Panc1 (cell line): ENCODE results near the gene GJA4. TPM values are rescaled to one million over a fixed set of nuclear protein-coding genes. Genes with fewer than 3 reads are reported as not detected.

Experiments
- ATAC-seq: fragments of 200-7000 bp; cut with Tn5 transposase; 2 replicates; pipeline ENCODE4 v1.9.1; 2020; ENCODE audit warnings: mild to moderate bottlenecking, moderate library complexity
- BruUV-seq: library from RNA; stranded (reverse); fragments of 400-500 nt; replicated peaks from 2 replicates; lab custom pipeline; 2021; lab: Mats Ljungman, UMichigan
- CTCF ChIA-PET: fragments of 300-600 bp; sonication (Branson Sonifier 250); formaldehyde crosslinking; loops from one replicate; lab custom pipeline; 2022; ENCODE audit warnings: antibody characterized with exemption; lab: Charles Lee
- POLR2A ChIA-PET: fragments of 300-600 bp; sonication (Branson Sonifier 250); formaldehyde crosslinking; loops from one replicate; lab custom pipeline; 2022; ENCODE audit warnings: antibody characterized with exemption; lab: Charles Lee
- DNase-seq: peaks from one replicate; pipeline ENCODE4 v3.0.0-alpha.2; 2010; ENCODE audit warnings: low read depth, low spot score
- H3K27ac ChIP-seq: 2 replicates; pipeline ENCODE4 v1.5.1; 2011; ENCODE audit warnings: mild to moderate bottlenecking, low read length, inconsistent platforms
- H3K27me3 ChIP-seq: fragments of 200-500 bp; sonication (Bioruptor generic); 2 replicates; pipeline ENCODE4 v1.6.0; 2014; ENCODE audit warnings: low read length, inconsistent platforms; ENCODE audit not compliant: control insufficient read depth, insufficient read depth
- H3K36me3 ChIP-seq: fragments of 200-500 bp; sonication (Bioruptor generic); 2 replicates; pipeline ENCODE4 v1.5.1; 2014; ENCODE audit warnings: inconsistent platforms, mild to moderate bottlenecking, low read length, moderate library complexity; ENCODE audit not compliant: control insufficient read depth, insufficient read depth
- H3K4me1 ChIP-seq: 2 replicates; pipeline ENCODE4 v1.5.1; 2011; ENCODE audit warnings: inconsistent platforms, mild to moderate bottlenecking, low read length, moderate library complexity; ENCODE audit not compliant: control insufficient read depth, insufficient read depth
- H3K4me3 ChIP-seq, 2 experiments: 2 replicates each; pipeline ENCODE4 v1.5.1; 2011 to 2012; ENCODE audit warnings: low read depth in 2 of 2, low read length in 2 of 2, mild to moderate bottlenecking in 2 of 2, inconsistent platforms in 1 of 2, moderate library complexity in 1 of 2
- H3K9me3 ChIP-seq: fragments of 200-500 bp; sonication (Bioruptor generic); 2 replicates; pipeline ENCODE4 v1.5.1; 2014; ENCODE audit warnings: low read depth, mild to moderate bottlenecking, inconsistent platforms, low read length, moderate library complexity; ENCODE audit not compliant: control insufficient read depth, insufficient read depth
- CTCF ChIP-seq: fragments of 450-650 bp; IDR thresholded peaks from 2 replicates; pipeline ENCODE4 v1.5.1; 2017; ENCODE audit warnings: mild to moderate bottlenecking
- POLR2AphosphoS5 ChIP-seq: IDR thresholded peaks from 2 replicates; pipeline ENCODE4 v1.6.1; 2012; ENCODE audit warnings: mild to moderate bottlenecking, low read depth, low read length, moderate library complexity
- REST ChIP-seq, 2 experiments: IDR thresholded peaks; 2 replicates each; pipeline ENCODE4 v1.6.1; 2011 to 2012; ENCODE audit warnings: low read depth in 2 of 2, control low read depth in 1 of 2, low read length in 1 of 2, mild to moderate bottlenecking in 1 of 2, moderate library complexity in 1 of 2; ENCODE audit not compliant: insufficient read depth in 1 of 2
- SIN3A ChIP-seq: IDR thresholded peaks from 2 replicates; pipeline ENCODE4 v1.6.1; 2012; ENCODE audit warnings: low read depth, mild to moderate bottlenecking, low read length, moderate library complexity, borderline replicate concordance; ENCODE audit not compliant: insufficient read depth
- TCF7L2 ChIP-seq: IDR thresholded peaks from 2 replicates; pipeline ENCODE4 v1.6.1; 2011; ENCODE audit warnings: mild to moderate bottlenecking, low read depth, low read length, inconsistent platforms
- in situ Hi-C: cut with HindIII; loops from 2 replicates; pipeline ENCODE4 v1.10.0; 2016; ENCODE audit warnings: low sequenced_read_pairs, low pct_unique_long_range_greater_than_20kb
- intact Hi-C: fragments of 100-400 bp; cut with micrococcal nuclease; formaldehyde crosslinking; loops from one replicate; pipeline ENCODE4 v1.10.0; 2022; ENCODE audit not compliant: unreplicated experiment
- total RNA-seq: library from RNA; stranded (reverse); gene quantifications from one replicate; pipeline ENCODE4 v1.2.1, GENCODE V29; 2021; ENCODE audit not compliant: unreplicated experiment

Gene GJA4
- total RNA-seq, 1 experiment from 2014 or later: not detected

- Histone ChIP-seq H3K4me3 (no peak overlapping the region), H3K4me1 (no peaks in the 10 kb centered on the region), H3K27me3 (no peaks in the 10 kb centered on the region), H3K27ac (no peak overlapping the region), H3K9me3 (no peaks in the 10 kb centered on the region), H3K36me3 (no peaks in the 10 kb centered on the region)
- no TSS peak for BruUV-seq
- in situ Hi-C loops: no loop called here
- ChIA-PET CTCF (no interaction called here), POLR2A (no interaction called here)
- TF ChIP-seq TCF7L2: no peak
- no peak for TF ChIP-seq POLR2AphosphoS5
- intact Hi-C loops: no loop called here
- ATAC-seq (no peak), DNase-seq (no peak)
These were observed 40.9 kb downstream of the GJA4 start for GRCh38 chr1:34833711-34834110.

- intact Hi-C loops: no loop called here
- no peak for ATAC-seq
- Histone ChIP-seq H3K4me3 (no peak overlapping the region), H3K9me3 (no peaks in the 10 kb centered on the region), H3K36me3 (no peaks in the 10 kb centered on the region), H3K4me1 (no peaks in the 10 kb centered on the region), H3K27me3 (no peaks in the 10 kb centered on the region), H3K27ac (no peak overlapping the region)
- DNase-seq: no peak
- TF ChIP-seq SIN3A (no peak), REST (IDR thresholded peaks at IDR 0.05; ENCODE audit: insufficient read depth in 1 of 2, low read depth in 2 of 2, low read length in 1 of 2) (no peak), POLR2AphosphoS5 (no peak), CTCF (no peak), TCF7L2 (no peak)
- ChIA-PET POLR2A (no interaction called here), CTCF (no interaction called here)
- in situ Hi-C loops: no loop called here
- no TSS peak for BruUV-seq
These were observed 46.9 kb downstream of the GJA4 start for GRCh38 chr1:34839526-34840305.

GRCh38 chr1:34840426-34840825, 47.6 kb downstream of the GJA4 start:
- no peak for ATAC-seq
- TF ChIP-seq CTCF (no peak), SIN3A (no peak), REST (IDR thresholded peaks at IDR 0.05; ENCODE audit: insufficient read depth in 1 of 2, low read depth in 2 of 2, low read length in 1 of 2) (no peak), TCF7L2 (no peak), POLR2AphosphoS5 (no peak)
- no TSS peak for BruUV-seq
- H3K4me3 ChIP-seq: no peak overlapping the region
- no peak overlapping the region for H3K27ac ChIP-seq
- no peaks in the 10 kb centered on the region for H3K27me3 ChIP-seq
- CTCF ChIA-PET: no interaction called here
- in situ Hi-C loops: no loop called here
- DNase-seq: no peak
- no peaks in the 10 kb centered on the region for H3K9me3 ChIP-seq
- intact Hi-C loops: no loop called here
- H3K36me3 ChIP-seq: no peaks in the 10 kb centered on the region
- H3K4me1 ChIP-seq: no peaks in the 10 kb centered on the region
- POLR2A ChIA-PET: no interaction called here
